WERI-Rb-1 (cell line): ENCODE data around the gene NT5C3B.

Experiments used
- DNase-seq: peaks from one replicate; pipeline ENCODE4 v3.0.0-alpha.2; 2020
- H3K27ac ChIP-seq: fragments of 250-450 bp; sonication (Bioruptor Pico); 2 replicates; pipeline ENCODE4 v1.5.1; 2020; ENCODE audit warnings: mild to moderate bottlenecking, moderate library complexity
- H3K27me3 ChIP-seq: fragments of 250-450 bp; sonication (Bioruptor Pico); 2 replicates; pipeline ENCODE4 v1.5.1; 2021; ENCODE audit warnings: mild to moderate bottlenecking, low read depth, moderate library complexity; ENCODE audit not compliant: insufficient read depth, severe bottlenecking
- H3K36me3 ChIP-seq: fragments of 250-450 bp; sonication (Bioruptor Pico); 2 replicates; pipeline ENCODE4 v1.5.1; 2020; ENCODE audit warnings: mild to moderate bottlenecking, moderate library complexity
- H3K4me3 ChIP-seq: 2 replicates; pipeline ENCODE4 v1.5.1; 2011; ENCODE audit warnings: low read depth, mild to moderate bottlenecking, control low read depth, low read length
- H3K9me3 ChIP-seq: fragments of 250-450 bp; sonication (Bioruptor Pico); 2 replicates; pipeline ENCODE4 v1.5.1; 2021; ENCODE audit warnings: mild to moderate bottlenecking, moderate library complexity; ENCODE audit not compliant: severe bottlenecking
- CTCF ChIP-seq: IDR thresholded peaks from 2 replicates; pipeline ENCODE4 v1.5.1; 2011; ENCODE audit warnings: low read depth, mild to moderate bottlenecking, control low read depth, inconsistent platforms, low read length

Gene NT5C3B

GRCh38 chr17:41801374-41802271 is 34.4 kb downstream of the NT5C3B start:
- Histone ChIP-seq H3K36me3 (peaks cover 34% of the 10 kb centered on the region), H3K4me3 (no peak overlapping the region), H3K9me3 (no peaks in the 10 kb centered on the region), H3K27ac (no peak overlapping the region), H3K27me3 (no peaks in the 10 kb centered on the region)
- peak; percentile 89 for DNase-seq
- peak; percentile 98 for TF ChIP-seq CTCF

- no peak for DNase-seq
- Histone ChIP-seq H3K4me3 (no peak overlapping the region), H3K27ac (no peak overlapping the region)
Measured at GRCh38 chr17:41800601-41801373, 35.2 kb downstream of the NT5C3B start.

GRCh38 chr17:41799366-41799765 is 36.7 kb downstream of the NT5C3B start:
- no peak for TF ChIP-seq CTCF
- no peak overlapping the region for H3K27ac ChIP-seq
- H3K27me3 ChIP-seq, result no peaks in the 10 kb centered on the region
- H3K36me3 ChIP-seq, result peaks cover 13% of the 10 kb centered on the region
- no peak overlapping the region for H3K4me3 ChIP-seq
- no peaks in the 10 kb centered on the region for H3K9me3 ChIP-seq
- DNase-seq, result no peak

More at GRCh38 chr17:41800601-41801373, 35.2 kb downstream of the NT5C3B start:
- no peaks in the 10 kb centered on the region for H3K27me3 ChIP-seq
- TF ChIP-seq CTCF, result no peak
- H3K36me3 ChIP-seq, result peaks cover 26% of the 10 kb centered on the region
- H3K9me3 ChIP-seq, result no peaks in the 10 kb centered on the region

DNA sequence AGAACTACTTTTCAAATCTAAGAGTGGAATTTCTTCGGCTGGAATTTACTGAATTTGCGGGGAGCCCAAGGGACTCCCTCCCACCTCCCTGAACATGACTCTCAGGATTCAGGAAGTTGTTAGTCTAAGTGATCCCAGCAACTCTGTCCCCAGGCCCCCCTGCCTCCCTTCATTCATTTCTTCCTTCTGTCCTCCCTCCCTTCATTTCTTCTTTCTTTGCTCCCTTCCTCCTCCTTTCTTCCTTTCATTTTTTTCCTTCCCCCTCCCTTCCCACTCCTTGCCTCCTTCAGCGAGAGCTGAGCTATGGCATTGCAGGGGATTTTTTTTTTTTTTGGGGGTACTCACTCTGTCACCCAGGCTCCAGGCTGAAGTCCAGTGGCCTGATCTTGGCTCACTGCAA is 38.7 kb downstream of the NT5C3B start:
- H3K27me3 ChIP-seq, result no peaks in the 10 kb centered on the region

More for the DNA sequence above, 38.7 kb downstream of the NT5C3B start:
- H3K36me3 ChIP-seq, result peaks cover 7% of the 10 kb centered on the region
- no peak overlapping the region for H3K27ac ChIP-seq
- no peak overlapping the region for H3K4me3 ChIP-seq
- no peak for DNase-seq
- H3K9me3 ChIP-seq, result no peaks in the 10 kb centered on the region
- TF ChIP-seq CTCF, result no peak
